Hippocampal formation (tissue), 2 donors: ENCODE measurements around the gene ZDHHC13.
"Not testable (repeated sequence)": the region's sequence is repeated elsewhere in the genome, so short reads cannot be mapped to it uniquely, and the experiment has no call there.

Experiments
- DNase-seq, 2 donors: peaks; one replicate each; lab custom pipeline; 2025; lab: John Stamatoyannopoulos, UW

ZDHHC13 gene

DNA sequence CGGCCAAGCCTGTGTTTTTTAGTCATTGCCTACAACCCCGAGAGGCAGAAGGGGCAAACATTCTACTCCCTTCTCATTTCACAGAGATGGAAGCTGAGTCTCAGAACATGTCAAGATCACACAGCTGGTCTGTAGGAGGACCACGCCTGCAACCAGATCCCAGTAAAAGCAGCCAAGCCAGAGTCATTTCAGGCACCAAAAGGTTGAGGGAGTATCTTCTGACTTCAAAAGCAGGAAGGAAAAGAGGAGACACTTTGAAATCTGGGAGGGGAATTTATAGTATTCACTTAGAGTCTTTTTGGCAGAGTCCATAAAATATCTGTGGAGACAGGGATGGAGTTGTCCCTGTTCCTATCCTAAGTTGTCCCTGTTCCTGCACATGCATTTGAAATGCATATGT is 17.9 kb upstream of the ZDHHC13 start:
- DNase-seq = no peak

GRCh38 chr11:19100885-19101284 is 16.1 kb upstream of the ZDHHC13 start:
- DNase-seq = no peak

GRCh38 chr11:19101796-19102520 is 15.0 kb upstream of the ZDHHC13 start:
- DNase-seq = no peak

DNA sequence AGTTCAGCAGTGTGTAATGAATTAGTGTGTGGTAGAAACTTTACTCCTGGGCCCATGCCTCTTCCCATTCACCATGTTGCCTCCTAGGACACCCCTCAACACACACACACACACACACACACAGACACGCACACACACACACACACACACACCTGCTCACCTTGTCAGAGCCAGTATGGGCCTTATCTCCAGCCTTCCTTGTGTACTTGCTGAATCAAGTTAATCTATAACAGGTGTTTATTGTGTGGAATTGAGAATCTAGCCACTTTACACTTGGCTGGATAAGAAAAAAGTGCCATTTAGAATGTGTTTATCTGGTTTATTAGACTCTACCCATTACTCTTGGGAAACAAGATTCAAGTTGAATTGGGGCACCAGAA is 14.5 kb upstream of the ZDHHC13 start:
- DNase-seq = no peak

- no peak for DNase-seq
These were observed 12.0 kb upstream of the ZDHHC13 start for GRCh38 chr11:19105011-19105410.

GRCh38 chr11:19107125-19107524 is 9.8 kb upstream of the ZDHHC13 start:
- no peak for DNase-seq

GRCh38 chr11:19110295-19110694 is 6.7 kb upstream of the ZDHHC13 start:
- no peak for DNase-seq

- no peak for DNase-seq
These were observed 5.2 kb upstream of the ZDHHC13 start for GRCh38 chr11:19111809-19112208.

- no peak for DNase-seq
These were observed 545 bp upstream of the ZDHHC13 start for GRCh38 chr11:19116276-19116970.

- DNase-seq = no peak
These were observed 761 bp downstream of the ZDHHC13 start for GRCh38 chr11:19117760-19118097.

DNA sequence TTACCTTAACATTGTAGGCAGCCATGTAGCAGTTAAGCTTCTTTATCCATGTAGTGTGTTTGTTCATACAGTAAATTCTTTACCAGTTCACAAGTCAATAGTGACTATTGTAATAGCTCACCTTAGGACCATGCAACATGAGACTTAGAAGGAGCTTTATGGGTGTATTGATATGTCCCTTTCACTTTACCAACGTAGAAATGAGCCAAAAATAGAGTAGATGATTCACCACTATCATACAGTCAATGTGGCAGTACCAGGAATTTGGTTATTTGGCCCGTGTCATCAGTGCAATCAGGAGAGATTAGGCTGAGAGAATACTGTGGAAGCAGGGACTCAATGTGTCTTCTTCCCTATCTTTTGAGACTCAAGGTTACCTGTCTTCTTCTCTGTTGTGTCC is 4.7 kb downstream of the ZDHHC13 start:
- no peak for DNase-seq

- no peak for DNase-seq
These were observed 6.1 kb downstream of the ZDHHC13 start for GRCh38 chr11:19122960-19123615.

DNA sequence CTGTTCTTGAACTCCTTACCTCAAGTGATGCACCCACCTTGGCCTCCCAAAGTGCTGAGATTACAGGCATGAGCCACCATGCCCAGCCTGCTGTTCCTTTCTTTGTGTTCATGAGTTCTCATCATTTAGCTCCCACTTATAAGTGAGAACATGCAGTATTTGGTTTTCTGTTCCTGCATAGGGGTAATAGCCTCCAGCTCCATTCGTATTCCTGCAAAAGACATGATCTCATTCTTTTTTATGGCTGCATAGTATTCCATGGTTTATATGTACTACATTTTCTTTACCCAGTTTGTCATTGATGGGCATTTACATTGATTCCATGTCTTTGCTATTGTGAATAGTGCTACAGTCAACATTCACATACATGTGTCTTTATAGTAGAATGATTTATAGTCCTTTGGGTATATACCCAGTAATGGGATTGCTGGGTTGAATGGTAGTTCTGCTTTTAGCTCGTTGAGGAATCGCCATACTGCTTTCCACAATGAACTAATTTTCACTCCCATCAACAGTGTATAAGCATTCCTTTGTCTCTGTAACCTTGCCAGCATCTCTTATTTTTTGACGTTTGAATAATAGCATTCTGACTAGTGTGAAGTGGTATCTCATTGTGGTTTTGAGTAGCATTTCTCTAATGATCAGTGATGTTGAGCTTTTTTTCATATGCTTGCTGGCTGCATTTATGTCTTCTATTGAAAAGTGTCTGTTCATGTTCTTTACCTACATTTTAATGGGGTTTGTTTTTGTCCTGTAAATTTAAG is 9.8 kb downstream of the ZDHHC13 start:
- DNase-seq = not testable (repeated sequence)

- no peak for DNase-seq
These were observed 17.0 kb downstream of the ZDHHC13 start for GRCh38 chr11:19134004-19134403.

DNA sequence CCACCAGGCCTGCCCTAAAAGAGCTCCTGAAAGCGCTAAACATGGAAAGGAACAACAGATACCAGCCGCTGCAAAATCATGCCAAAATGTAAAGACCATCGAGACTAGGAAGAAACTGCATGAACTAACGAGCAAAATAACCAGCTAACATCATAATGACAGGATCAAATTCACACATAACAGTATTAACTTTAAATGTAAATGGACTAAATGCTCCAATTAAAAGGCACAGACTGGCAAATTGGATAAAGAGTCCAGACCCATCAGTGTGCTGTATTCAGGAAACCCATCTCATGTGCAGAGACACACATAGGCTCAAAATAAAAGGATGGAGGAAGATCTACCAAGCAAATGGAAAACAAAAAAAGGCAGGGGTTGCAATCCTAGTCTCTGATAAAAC is 19.9 kb downstream of the ZDHHC13 start:
- DNase-seq = not testable (repeated sequence)

GRCh38 chr11:19145319-19145718 is 28.4 kb downstream of the ZDHHC13 start:
- DNase-seq = no peak

DNA sequence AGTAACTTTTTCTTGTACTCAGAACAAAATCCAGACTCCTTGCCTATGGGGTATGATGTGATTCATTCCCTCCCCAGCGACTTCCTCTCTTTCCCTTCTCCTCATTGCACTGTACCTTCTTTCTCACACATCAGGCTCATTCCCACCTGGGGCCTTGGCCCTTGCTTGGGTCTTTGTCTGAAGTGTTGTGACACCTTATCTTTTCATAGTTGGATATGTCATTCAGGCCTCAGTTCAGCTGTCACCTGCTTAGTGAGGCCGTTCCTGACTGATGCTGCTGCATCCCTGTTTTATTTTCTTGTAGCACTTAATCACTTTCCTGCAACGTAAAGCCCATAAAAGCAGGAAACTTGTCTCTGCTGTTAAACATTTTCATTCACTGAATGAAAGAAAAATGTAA is 39.9 kb downstream of the ZDHHC13 start:
- DNase-seq = no peak

DNA sequence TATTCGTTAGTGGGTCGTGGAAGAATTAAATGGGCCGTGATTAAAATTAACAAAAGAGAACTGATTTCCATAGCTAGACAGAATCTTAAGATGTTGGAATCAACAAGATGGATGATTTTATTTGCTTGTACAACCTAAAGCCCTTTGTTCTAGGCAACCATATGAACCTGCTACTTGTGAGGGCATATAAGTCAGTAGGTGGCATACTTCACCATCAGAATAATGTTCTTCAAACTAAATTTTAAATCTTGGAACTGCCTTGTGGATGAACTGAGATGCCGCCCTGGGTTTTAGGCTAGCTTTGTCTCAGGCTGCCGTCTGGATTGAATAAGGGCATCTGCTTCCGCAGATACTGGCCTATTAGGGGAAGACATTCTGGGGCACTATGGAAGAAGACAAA is 43.9 kb downstream of the ZDHHC13 start:
- no peak for DNase-seq

DNA sequence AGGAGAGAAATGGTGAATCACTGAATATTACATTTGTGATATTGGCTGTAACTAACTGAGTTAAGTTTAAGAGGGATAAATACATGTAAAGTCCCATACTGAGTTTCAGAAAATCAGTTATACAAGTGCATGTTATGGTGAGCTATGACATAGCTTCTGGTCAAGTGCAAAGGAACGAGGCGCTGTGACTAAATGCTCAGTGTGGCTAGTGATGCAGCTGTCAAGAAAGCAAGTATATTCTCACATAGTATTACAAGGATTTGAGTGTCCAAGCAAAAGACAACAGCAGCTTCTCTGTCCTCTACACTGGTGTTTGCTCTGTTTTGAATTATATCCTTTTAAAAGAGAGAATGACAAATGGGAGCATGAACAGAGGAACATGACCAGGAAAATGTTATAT is 44.7 kb downstream of the ZDHHC13 start:
- DNase-seq = no peak

DNA sequence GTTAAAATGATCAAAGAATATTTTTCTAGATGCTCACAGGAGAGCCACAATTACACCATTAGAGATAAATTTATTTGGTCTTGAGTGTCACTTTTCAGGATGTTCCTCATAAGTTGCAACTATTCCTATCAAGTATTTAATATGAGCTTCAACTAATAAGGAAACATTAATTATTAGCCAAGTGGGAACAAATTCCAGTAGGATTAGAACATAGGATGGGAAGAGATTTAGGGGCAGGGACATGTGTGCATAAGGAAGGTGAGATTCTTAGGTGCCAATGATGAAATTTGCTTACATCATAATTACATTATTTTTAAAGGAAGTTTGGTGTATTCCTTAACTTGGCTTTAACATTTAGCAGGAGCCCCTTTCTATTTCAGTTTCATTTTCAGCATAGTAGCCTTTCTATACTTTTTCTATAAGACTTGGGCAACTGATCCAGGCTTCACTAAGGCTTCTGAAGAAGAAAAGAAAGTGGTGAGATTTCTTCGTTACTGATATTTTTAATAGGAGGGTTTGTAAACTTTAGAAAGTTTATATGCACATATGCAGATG is 46.1 kb downstream of the ZDHHC13 start:
- no peak for DNase-seq

GRCh38 chr11:19163617-19164016 is 46.6 kb downstream of the ZDHHC13 start:
- no peak for DNase-seq

DNA sequence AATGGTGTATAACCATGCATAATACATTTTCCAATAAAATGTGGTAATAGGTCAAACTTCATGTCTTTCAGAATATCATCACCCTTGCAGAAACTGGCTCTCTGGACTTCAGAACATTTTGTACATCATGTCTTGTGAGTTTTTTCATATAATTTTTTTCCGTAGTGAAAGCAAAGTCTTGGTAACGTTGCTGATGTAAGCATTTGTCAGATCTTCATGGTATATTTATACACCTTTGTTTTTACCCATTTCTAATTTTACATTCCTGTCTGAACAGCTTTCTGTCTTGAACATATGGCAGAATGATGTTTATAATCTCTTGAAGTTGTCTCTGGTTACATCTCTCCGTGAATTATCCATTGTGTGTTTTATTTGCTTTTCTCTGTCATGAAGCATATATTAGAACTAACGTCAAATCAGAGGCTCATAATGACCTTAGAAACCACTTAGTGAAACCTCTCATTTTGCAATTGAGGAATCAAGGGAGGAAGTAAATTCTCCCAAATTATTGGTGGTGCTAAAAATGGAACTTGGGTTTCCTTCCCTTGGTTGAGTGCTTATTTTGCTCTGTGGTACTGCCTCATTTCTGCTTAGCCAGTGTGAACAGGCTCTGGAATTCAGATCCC is 47.4 kb downstream of the ZDHHC13 start:
- no peak for DNase-seq
